ENCODE results near the gene FUT8.

DNA sequence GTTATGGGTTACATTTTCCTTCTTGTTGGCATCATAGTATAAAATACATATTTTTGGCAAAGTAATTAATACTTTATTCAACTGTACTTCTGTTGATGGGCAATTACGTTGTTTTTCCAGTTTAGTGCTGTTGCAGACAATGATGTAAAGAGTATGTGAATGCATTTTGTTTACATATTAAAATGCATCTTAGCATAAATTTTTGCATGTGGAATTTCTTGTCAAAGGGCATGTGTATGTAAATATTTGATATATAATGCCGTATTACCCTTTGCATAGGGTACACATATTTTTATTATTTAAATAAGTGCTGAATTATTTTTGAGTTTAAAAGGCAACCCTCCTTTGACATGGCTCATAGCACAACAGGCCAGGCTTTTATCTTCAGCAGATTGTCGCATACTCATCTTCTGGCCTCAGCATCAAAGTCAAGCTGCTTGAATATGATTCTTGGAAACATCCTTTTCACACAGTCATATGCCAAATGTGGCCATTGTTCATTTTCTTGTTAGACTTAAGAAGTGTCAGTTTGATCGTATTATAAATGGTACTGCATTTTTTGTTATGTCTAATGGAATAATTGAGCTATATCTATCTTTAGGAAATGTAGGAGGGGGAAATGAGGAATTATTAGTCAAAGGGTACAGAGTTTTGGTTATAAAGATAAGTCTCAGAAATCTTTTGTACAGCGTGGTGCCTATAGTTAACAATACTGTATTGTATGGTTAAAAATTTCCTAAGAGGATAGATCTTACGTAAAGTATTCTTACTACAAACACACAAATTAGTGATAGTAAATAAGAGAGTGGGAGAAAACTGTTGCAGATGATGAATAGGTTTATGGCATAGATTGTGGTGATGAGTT, 138.5 kb downstream of the FUT8 start:
- TF ChIP-seq GLIS3 (CRISPR knock-in tag; IDR thresholded peaks at IDR 0.05) (no peak), SNAI2 (CRISPR knock-in tag; IDR thresholded peaks at IDR 0.05) (no peak), ZNF70 (CRISPR knock-in tag; IDR thresholded peaks at IDR 0.05) (no peak), ARNTL (CRISPR knock-in tag; IDR thresholded peaks at IDR 0.05; ENCODE audit: borderline replicate concordance, low read depth) (no peak), ZFP3 (CRISPR knock-in tag; IDR thresholded peaks at IDR 0.05) (no peak), ZC3H10 (CRISPR knock-in tag; IDR thresholded peaks at IDR 0.05) (no peak), PPARA (CRISPR knock-in tag; IDR thresholded peaks at IDR 0.05; ENCODE audit: borderline replicate concordance) (no peak)
- TF ChIP-seq, protein P1, sequence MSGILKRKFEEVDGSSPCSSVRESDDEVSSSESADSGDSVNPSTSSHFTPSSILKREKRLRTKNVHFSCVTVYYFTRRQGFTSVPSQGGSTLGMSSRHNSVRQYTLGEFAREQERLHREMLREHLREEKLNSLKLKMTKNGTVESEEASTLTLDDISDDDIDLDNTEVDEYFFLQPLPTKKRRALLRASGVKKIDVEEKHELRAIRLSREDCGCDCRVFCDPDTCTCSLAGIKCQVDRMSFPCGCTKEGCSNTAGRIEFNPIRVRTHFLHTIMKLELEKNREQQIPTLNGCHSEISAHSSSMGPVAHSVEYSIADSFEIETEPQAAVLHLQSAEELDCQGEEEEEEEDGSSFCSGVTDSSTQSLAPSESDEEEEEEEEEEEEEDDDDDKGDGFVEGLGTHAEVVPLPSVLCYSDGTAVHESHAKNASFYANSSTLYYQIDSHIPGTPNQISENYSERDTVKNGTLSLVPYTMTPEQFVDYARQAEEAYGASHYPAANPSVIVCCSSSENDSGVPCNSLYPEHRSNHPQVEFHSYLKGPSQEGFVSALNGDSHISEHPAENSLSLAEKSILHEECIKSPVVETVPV (CRISPR knock-in tag; IDR thresholded peaks at IDR 0.05) = no peak
- TF ChIP-seq, protein P2, sequence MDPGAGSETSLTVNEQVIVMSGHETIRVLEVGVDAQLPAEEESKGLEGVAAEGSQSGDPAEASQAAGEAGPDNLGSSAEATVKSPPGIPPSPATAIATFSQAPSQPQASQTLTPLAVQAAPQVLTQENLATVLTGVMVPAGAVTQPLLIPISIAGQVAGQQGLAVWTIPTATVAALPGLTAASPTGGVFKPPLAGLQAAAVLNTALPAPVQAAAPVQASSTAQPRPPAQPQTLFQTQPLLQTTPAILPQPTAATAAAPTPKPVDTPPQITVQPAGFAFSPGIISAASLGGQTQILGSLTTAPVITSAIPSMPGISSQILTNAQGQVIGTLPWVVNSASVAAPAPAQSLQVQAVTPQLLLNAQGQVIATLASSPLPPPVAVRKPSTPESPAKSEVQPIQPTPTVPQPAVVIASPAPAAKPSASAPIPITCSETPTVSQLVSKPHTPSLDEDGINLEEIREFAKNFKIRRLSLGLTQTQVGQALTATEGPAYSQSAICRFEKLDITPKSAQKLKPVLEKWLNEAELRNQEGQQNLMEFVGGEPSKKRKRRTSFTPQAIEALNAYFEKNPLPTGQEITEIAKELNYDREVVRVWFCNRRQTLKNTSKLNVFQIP (CRISPR knock-in tag; IDR thresholded peaks at IDR 0.05; ENCODE audit: borderline replicate concordance, low read depth) = no peak
